ENCODE data around the gene UBE4B.

DNA sequence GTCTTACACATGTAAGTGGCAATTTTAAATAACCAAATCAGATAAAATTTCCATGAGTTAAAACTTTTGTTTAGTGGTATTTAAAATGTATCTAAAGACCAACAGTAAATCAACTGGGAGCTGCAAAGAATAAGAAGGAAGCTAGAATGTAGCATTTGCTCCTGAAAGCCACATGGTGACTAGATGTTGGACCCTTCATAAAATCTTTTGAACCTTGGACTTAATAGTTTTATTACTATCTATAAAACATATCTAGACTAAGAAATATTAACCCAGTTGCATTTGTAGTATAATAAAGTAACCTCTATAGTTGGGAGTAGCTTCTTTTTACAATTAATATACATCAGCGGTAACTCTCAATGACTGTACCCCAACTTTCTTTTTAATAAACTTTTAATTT lies 72.1 kb downstream of the UBE4B start:
- TF ChIP-seq KAT2B (IDR thresholded peaks at IDR 0.05; ENCODE audit: borderline replicate concordance, low read depth, low read length) (no peak), RELA (CRISPR knock-in tag; IDR thresholded peaks at IDR 0.05) (no peak), ASH2L (IDR thresholded peaks at IDR 0.05; ENCODE audit: insufficient read length, low read depth, low read length) (no peak), PHF20 (CRISPR knock-in tag; IDR thresholded peaks at IDR 0.05) (no peak), JUND (CRISPR knock-in tag; IDR thresholded peaks at IDR 0.05) (no peak), SRF (IDR thresholded peaks at IDR 0.05; ENCODE audit: low read depth, low read length) (no peak), MXD4 (CRISPR knock-in tag; IDR thresholded peaks at IDR 0.05) (no peak)
- TF ChIP-seq, protein P1, sequence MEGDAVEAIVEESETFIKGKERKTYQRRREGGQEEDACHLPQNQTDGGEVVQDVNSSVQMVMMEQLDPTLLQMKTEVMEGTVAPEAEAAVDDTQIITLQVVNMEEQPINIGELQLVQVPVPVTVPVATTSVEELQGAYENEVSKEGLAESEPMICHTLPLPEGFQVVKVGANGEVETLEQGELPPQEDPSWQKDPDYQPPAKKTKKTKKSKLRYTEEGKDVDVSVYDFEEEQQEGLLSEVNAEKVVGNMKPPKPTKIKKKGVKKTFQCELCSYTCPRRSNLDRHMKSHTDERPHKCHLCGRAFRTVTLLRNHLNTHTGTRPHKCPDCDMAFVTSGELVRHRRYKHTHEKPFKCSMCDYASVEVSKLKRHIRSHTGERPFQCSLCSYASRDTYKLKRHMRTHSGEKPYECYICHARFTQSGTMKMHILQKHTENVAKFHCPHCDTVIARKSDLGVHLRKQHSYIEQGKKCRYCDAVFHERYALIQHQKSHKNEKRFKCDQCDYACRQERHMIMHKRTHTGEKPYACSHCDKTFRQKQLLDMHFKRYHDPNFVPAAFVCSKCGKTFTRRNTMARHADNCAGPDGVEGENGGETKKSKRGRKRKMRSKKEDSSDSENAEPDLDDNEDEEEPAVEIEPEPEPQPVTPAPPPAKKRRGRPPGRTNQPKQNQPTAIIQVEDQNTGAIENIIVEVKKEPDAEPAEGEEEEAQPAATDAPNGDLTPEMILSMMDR (CRISPR knock-in tag; IDR thresholded peaks at IDR 0.05): no peak

Measured in HepG2 (cell line).